ENCODE results near the gene UTP4. TPM values are rescaled to one million over a fixed set of nuclear protein-coding genes. Genes with fewer than 3 reads are reported as not detected.

The UTP4 gene
- total RNA-seq, 1 donor from 2014 or later, result 48.0 TPM

DNA sequence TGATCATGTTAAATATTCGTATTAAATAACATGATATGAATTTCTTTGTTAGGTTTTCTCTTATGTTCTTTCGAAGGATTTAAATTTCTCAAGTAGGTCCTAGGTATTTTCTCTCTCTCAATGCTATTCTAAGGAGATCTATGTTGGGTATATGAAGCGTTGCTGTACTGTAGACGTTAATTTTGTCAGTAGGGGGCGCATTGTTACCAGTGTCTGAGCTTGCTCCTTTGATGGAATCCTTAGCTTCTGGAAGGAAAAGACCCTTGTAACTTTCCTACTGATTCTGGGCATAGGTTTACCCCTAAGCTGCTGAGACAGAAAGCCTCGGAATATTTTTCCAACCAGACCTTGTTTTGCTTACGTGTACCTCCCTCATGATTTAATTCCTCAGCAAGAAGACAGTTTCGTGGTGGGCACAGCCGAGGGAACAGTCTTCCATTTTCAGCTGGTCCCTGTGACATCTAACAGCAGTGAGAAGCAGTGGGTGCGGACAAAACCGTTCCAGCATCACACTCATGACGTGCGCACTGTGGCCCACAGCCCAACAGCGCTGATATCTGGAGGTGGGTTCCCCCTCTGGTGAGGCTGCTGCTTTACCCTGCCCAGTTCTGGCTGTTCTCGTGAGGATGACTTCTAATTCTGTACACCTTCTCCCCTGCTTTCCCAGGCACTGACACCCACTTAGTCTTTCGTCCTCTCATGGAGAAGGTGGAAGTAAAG lies 17.9 kb downstream of the UTP4 start:
- Mint-ChIP-seq H3K27ac (no peak overlapping the region), H3K36me3 (peaks cover 31% of the 10 kb centered on the region)

GRCh38 chr16:69157196-69157595 lies 24.7 kb downstream of the UTP4 start:
- Mint-ChIP-seq H3K4me1 (no peaks in the 10 kb centered on the region), H3K27ac (no peak overlapping the region), H3K9me3 (no peaks in the 10 kb centered on the region), H3K36me3 (peaks cover 48% of the 10 kb centered on the region), H3K4me3 (no peak overlapping the region), H3K27me3 (ENCODE audit: low read depth) (no peaks in the 10 kb centered on the region)
- TF ChIP-seq CTCF (IDR thresholded peaks at IDR 0.05; ENCODE audit: unreplicated experiment), result no peak
- DNase-seq (ENCODE audit: low spot score in 2 of 2, unreplicated experiment in 2 of 2), result no peak

More for the DNA sequence above, 17.9 kb downstream of the UTP4 start:
- Mint-ChIP-seq H3K27me3 (ENCODE audit: low read depth) (no peaks in the 10 kb centered on the region), H3K9me3 (no peaks in the 10 kb centered on the region), H3K4me3 (no peak overlapping the region), H3K4me1 (no peaks in the 10 kb centered on the region)
- peak in 1 of 2 experiments; percentile 58 for DNase-seq (ENCODE audit: low spot score in 2 of 2, unreplicated experiment in 2 of 2)
- peak; percentile 55 for TF ChIP-seq CTCF (IDR thresholded peaks at IDR 0.05; ENCODE audit: unreplicated experiment)

DNA sequence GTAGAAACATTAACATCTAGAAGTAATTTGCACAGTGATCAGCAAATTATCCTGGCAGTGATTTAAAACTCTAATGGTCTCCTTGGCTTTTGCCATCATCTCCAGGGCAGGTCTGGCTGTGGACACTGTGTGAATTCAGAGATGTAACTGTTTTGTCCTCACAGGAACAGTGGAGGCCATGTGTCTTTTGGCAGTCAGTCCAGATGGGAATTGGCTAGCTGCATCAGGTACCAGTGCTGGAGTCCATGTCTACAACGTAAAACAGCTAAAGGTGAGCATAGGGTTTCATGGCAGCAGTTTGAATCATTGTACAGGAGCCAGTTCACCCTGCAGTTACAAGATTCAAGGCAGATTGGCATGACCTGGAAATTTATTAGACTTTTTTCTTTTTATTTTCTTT lies 27.7 kb downstream of the UTP4 start:
- no peak for TF ChIP-seq CTCF (IDR thresholded peaks at IDR 0.05; ENCODE audit: unreplicated experiment)
- Mint-ChIP-seq H3K4me1 (no peaks in the 10 kb centered on the region), H3K36me3 (peaks cover 47% of the 10 kb centered on the region), H3K4me3 (no peak overlapping the region), H3K27ac (no peak overlapping the region), H3K27me3 (ENCODE audit: low read depth) (no peaks in the 10 kb centered on the region), H3K9me3 (no peaks in the 10 kb centered on the region)
- no peak for DNase-seq (ENCODE audit: low spot score in 2 of 2, unreplicated experiment in 2 of 2)

DNA sequence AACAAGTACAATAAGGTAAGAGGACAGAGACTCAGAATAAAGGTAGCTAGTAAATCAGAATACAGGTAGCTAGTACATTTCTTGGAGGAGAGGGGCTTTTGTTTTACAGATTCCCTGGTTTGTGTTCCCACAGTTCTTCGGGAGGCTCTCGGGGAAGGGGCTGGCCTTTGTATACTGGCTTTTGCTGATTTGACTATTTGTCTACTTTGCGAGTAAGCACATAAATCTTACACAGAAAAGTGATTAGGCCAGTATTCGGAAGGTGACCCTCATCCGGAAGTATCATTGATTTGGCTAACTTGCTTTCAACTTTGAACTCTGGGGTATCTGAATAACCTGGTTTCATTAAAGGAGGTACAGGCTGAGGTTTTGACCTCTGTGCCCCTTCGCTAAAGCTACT lies 33.1 kb downstream of the UTP4 start:
- no peaks in the 10 kb centered on the region for H3K27me3 Mint-ChIP-seq (ENCODE audit: low read depth)
- peaks cover 40% of the 10 kb centered on the region for H3K36me3 Mint-ChIP-seq
- no peaks in the 10 kb centered on the region for H3K9me3 Mint-ChIP-seq
- no peak overlapping the region for H3K4me3 Mint-ChIP-seq
- no peak for TF ChIP-seq CTCF (IDR thresholded peaks at IDR 0.05; ENCODE audit: unreplicated experiment)
- peaks cover 16% of the 10 kb centered on the region for H3K4me1 Mint-ChIP-seq
- no peak for DNase-seq (ENCODE audit: low spot score in 2 of 2, unreplicated experiment in 2 of 2)
- no peak overlapping the region for H3K27ac Mint-ChIP-seq

DNA sequence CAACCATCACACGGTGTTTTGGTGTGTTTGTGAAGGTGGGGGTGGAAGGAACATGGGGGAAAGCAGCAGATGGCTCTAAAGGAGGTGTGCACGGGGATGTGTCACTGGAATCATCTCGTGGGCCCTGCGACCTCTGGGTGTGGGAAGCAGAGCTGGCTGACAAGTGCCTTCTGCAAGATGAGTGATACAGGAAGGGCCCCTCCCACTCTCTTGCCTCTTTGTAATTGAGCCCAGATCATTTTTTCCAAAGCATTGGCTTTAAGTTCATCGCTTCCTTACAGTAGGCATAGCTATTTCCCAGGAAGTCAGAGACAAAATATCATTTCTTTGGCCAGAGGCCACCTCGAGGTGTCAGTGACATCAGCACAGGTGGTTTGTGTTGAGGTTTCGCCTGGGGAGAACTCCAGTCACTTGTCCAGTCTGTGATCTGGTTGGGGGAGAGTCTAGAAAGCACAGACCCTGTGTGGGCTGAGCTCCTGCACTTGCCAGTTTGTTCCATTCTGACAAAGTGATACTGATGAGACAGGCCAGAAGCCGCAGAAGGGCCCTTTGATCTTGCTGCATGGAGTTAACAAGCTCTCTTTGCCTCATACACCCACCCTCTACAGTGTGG lies 33.9 kb downstream of the UTP4 start:
- peaks cover 36% of the 10 kb centered on the region for H3K36me3 Mint-ChIP-seq
- H3K27ac Mint-ChIP-seq, result peak overlapping the region; percentile 68
- no peak for TF ChIP-seq CTCF (IDR thresholded peaks at IDR 0.05; ENCODE audit: unreplicated experiment)
- no peak overlapping the region for H3K4me3 Mint-ChIP-seq
- DNase-seq (ENCODE audit: low spot score in 2 of 2, unreplicated experiment in 2 of 2), result no peak
- H3K4me1 Mint-ChIP-seq, result peaks cover 18% of the 10 kb centered on the region
- H3K27me3 Mint-ChIP-seq (ENCODE audit: low read depth), result no peaks in the 10 kb centered on the region
- no peaks in the 10 kb centered on the region for H3K9me3 Mint-ChIP-seq

Measured in mesothelial cell of epicardium (in vitro differentiated cells).